K562 (cell line): Measurements from ENCODE around the gene ATXN1. TPM values are rescaled to one million over a fixed set of nuclear protein-coding genes. Genes with fewer than 3 reads are reported as not detected.

Experiments used
- C11orf30 ChIP-seq: fragments of 450-650 bp; IDR thresholded peaks from 2 replicates; pipeline ENCODE4 v1.6.1; 2016; ENCODE audit warnings: low read depth, mild to moderate bottlenecking
- CTCF ChIP-seq, 3 experiments: IDR thresholded peaks in 2 of 3; conservative IDR thresholded peaks in 1 of 3; 2 replicates each; pipeline ENCODE4 v1.5.1; 2011 to 2012; ENCODE audit warnings: low read length in 3 of 3, mild to moderate bottlenecking in 3 of 3, control low read depth in 2 of 3, improper control_type of control experiment in 1 of 3, inconsistent platforms in 1 of 3, low read depth in 1 of 3, mixed read lengths in 1 of 3, moderate library complexity in 1 of 3; ENCODE audit not compliant: insufficient read depth in 2 of 3
- KDM4B ChIP-seq, 2 experiments: fragments of 450-650 bp in 1 of 2; sonication (generic) in 1 of 2; IDR thresholded peaks; 2 replicates each; pipeline ENCODE4 v1.6.1; 2016 to 2017; ENCODE audit warnings: borderline replicate concordance in 2 of 2, antibody characterized with exemption in 1 of 2, low read depth in 1 of 2, mild to moderate bottlenecking in 1 of 2
- MTA3 ChIP-seq: fragments of 450-650 bp; formaldehyde crosslinking; IDR thresholded peaks from 2 replicates; pipeline ENCODE4 v1.6.1; 2017; ENCODE audit warnings: mild to moderate bottlenecking, borderline replicate concordance
- NFATC3 ChIP-seq: fragments of 450-650 bp; IDR thresholded peaks from 2 replicates; pipeline ENCODE4 v1.6.1; 2017; ENCODE audit warnings: mild to moderate bottlenecking
- NFRKB ChIP-seq: fragments of 450-650 bp; IDR thresholded peaks from 2 replicates; pipeline ENCODE4 v1.6.1; 2016; ENCODE audit warnings: low read depth
- PCBP2 ChIP-seq: fragments of 200-400 bp; formaldehyde crosslinking; IDR thresholded peaks from 2 replicates; pipeline ENCODE4 v1.6.1; 2018; ENCODE audit warnings: low read length, low read depth, mild to moderate bottlenecking, moderate library complexity; ENCODE audit not compliant: poor library complexity, severe bottlenecking
- RNF2 ChIP-seq: sonication (generic); IDR thresholded peaks from 2 replicates; pipeline ENCODE4 v1.6.1; 2016
- SMARCA4 ChIP-seq: fragments of 450-650 bp; IDR thresholded peaks from 2 replicates; pipeline ENCODE4 v1.6.1; 2016
- TCFL5 ChIP-seq: fragments of 250-450 bp; sonication (Bioruptor Pico); conservative IDR thresholded peaks from 2 replicates; pipeline ENCODE4 v1.6.1; 2021; ENCODE audit warnings: mild to moderate bottlenecking, moderate library complexity, matching md5 sums
- ZNF134 ChIP-seq: fragments of 250-450 bp; sonication (Bioruptor Pico); conservative IDR thresholded peaks from 2 replicates; pipeline ENCODE4 v1.4.0; 2020
- ZNF197 ChIP-seq: fragments of 200-800 bp; sonication (Bioruptor generic); IDR thresholded peaks from 2 replicates; pipeline ENCODE4 v1.6.1; 2016; ENCODE audit warnings: low read depth, missing genetic modification characterization, missing compliant biosample characterization
- ZNF212 ChIP-seq: fragments of 450-650 bp; formaldehyde crosslinking; IDR thresholded peaks from 2 replicates; pipeline ENCODE4 v1.4.0; 2020; ENCODE audit warnings: mild to moderate bottlenecking
- ZNF384 ChIP-seq: IDR thresholded peaks from 2 replicates; pipeline ENCODE4 v1.6.1; 2012; ENCODE audit warnings: low read depth, low read length, improper control_type of control experiment
- ZNF696 ChIP-seq: fragments of 250-450 bp; sonication (Bioruptor Pico); conservative IDR thresholded peaks from 2 replicates; pipeline ENCODE4 v1.4.0; 2020; ENCODE audit warnings: mild to moderate bottlenecking, moderate library complexity
- ZNF76 ChIP-seq: fragments of 250-450 bp; sonication (Bioruptor Pico); IDR thresholded peaks from 2 replicates; pipeline ENCODE4 v1.4.0; 2020; ENCODE audit warnings: mild to moderate bottlenecking, moderate library complexity, borderline replicate concordance
- polyA plus RNA-seq, 8 experiments: library from polyadenylated mRNA; depleted of rRNA in 4 of 8; stranded (reverse) in 5 of 8; unstranded in 3 of 8; fragments of >200 nt; fragmentation: Nextera tagmentation in 2 of 8; fragmentation: Illumina TruSeq in 1 of 8; extraction: Ambion mirVana in 2 of 8; extraction: Trizol in 1 of 8; gene quantifications; 2 replicates each; pipeline versions ENCODE4 v1.2.1 to v1.2.3, GENCODE V29; 2011 to 2014; ENCODE audit warnings: inconsistent platforms in 1 of 8, missing spikeins in 1 of 8
- total RNA-seq, 7 experiments: library from RNA; depleted of rRNA in 6 of 7; stranded (reverse); fragments of >200 nt in 6 of 7; fragmentation: Illumina TruSeq in 2 of 7; extraction: Trizol in 2 of 7; gene quantifications; 2 replicates each; pipeline versions ENCODE4 v1.2.1 to v1.2.3, GENCODE V29; 2011 to 2021; ENCODE audit warnings: low replicate concordance in 1 of 7
- TF ChIP-seq, protein P1 (sequence below), 2 experiments: fragments of 450-650 bp in 1 of 2; IDR thresholded peaks; 2 replicates each; pipeline ENCODE4 v1.6.1; 2011 to 2017; ENCODE audit warnings: low read depth in 2 of 2, antibody characterized with exemption in 1 of 2, borderline replicate concordance in 1 of 2, low read length in 1 of 2, mild to moderate bottlenecking in 1 of 2, mixed read lengths in 1 of 2; ENCODE audit not compliant: control insufficient read depth in 1 of 2
- TF ChIP-seq, protein P2 (sequence below): sonication (generic); formaldehyde crosslinking; IDR thresholded peaks from 2 replicates; pipeline ENCODE4 v1.8.0; 2022; ENCODE audit warnings: missing genetic modification reagents, mild to moderate bottlenecking, borderline replicate concordance

ATXN1 gene
- total and polyA plus RNA-seq, 9 of the 15 experiments (the other 6 are each of a cell fraction or from before 2014, with no cell fraction given) = under 0.01 to 1.2 (median 0.58) TPM

DNA sequence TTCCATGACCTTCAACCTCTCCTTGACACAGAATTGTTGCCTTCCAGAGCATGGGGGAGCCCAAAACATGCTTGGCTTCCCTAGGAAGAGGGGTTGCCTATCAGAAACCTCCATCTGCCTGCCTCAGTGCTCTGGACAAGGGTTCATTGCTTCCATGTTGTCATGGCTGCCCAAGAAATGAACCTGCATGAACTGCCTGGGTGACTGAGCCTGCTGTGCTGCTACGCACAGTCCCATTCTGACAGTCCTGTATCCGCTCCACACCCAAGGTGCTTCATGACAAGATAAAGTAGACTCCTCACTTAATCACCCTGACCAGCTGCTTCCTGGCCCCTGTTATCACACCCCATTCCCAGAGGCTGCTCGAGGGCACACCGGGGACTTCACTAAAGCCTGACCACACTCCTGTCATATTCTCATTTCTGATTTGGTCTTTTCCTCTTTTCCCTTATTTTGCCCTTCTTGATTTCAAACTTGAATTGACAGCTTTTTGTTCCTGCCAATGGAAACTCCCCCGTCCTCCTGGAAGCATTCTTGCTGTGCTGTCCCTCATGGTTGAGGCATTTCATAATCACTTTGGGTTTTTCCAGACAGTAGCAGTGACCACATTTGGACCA lies 491.0 kb downstream of the ATXN1 start (continued):
- TF ChIP-seq CTCF (IDR thresholded peaks at IDR 0.05 in 2 of 3, conservative IDR thresholded peaks at IDR 0.05 in 1 of 3; ENCODE audit: insufficient read depth in 2 of 3, low read depth in 1 of 3, low read length in 3 of 3) (0 out of 6 replicates have a peak, but pooled peaks of 1 of the 3 experiments have one; percentile 3), ZNF696 (CRISPR knock-in tag) (no peak), NFRKB (peak; percentile 75; the same call in 1 of the 2 replicates), ZNF134 (no peak), ZNF76 (CRISPR knock-in tag) (no peak), ZNF197 (CRISPR knock-in tag) (peak; percentile 90), ZNF384 (no peak), SMARCA4 (peak; percentile 98), ZNF212 (no peak), RNF2 (peak; percentile 90), TCFL5 (CRISPR knock-in tag) (no peak), C11orf30 (no peak), NFATC3 (no peak; the same call in 1 of the 2 replicates), MTA3 (peak; percentile 95), PCBP2 (no peak), KDM4B (IDR thresholded peaks at IDR 0.05; ENCODE audit: borderline replicate concordance in 2 of 2, low read depth in 1 of 2) (no peak)
- TF ChIP-seq, protein P1, sequence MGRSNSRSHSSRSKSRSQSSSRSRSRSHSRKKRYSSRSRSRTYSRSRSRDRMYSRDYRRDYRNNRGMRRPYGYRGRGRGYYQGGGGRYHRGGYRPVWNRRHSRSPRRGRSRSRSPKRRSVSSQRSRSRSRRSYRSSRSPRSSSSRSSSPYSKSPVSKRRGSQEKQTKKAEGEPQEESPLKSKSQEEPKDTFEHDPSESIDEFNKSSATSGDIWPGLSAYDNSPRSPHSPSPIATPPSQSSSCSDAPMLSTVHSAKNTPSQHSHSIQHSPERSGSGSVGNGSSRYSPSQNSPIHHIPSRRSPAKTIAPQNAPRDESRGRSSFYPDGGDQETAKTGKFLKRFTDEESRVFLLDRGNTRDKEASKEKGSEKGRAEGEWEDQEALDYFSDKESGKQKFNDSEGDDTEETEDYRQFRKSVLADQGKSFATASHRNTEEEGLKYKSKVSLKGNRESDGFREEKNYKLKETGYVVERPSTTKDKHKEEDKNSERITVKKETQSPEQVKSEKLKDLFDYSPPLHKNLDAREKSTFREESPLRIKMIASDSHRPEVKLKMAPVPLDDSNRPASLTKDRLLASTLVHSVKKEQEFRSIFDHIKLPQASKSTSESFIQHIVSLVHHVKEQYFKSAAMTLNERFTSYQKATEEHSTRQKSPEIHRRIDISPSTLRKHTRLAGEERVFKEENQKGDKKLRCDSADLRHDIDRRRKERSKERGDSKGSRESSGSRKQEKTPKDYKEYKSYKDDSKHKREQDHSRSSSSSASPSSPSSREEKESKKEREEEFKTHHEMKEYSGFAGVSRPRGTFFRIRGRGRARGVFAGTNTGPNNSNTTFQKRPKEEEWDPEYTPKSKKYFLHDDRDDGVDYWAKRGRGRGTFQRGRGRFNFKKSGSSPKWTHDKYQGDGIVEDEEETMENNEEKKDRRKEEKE (IDR thresholded peaks at IDR 0.05; ENCODE audit: borderline replicate concordance in 1 of 2, control insufficient read depth in 1 of 2, low read depth in 2 of 2, low read length in 1 of 2) = no peak
- TF ChIP-seq, protein P2, sequence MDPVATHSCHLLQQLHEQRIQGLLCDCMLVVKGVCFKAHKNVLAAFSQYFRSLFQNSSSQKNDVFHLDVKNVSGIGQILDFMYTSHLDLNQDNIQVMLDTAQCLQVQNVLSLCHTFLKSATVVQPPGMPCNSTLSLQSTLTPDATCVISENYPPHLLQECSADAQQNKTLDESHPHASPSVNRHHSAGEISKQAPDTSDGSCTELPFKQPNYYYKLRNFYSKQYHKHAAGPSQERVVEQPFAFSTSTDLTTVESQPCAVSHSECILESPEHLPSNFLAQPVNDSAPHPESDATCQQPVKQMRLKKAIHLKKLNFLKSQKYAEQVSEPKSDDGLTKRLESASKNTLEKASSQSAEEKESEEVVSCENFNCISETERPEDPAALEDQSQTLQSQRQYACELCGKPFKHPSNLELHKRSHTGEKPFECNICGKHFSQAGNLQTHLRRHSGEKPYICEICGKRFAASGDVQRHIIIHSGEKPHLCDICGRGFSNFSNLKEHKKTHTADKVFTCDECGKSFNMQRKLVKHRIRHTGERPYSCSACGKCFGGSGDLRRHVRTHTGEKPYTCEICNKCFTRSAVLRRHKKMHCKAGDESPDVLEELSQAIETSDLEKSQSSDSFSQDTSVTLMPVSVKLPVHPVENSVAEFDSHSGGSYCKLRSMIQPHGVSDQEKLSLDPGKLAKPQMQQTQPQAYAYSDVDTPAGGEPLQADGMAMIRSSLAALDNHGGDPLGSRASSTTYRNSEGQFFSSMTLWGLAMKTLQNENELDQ = no peak
